WERI-Rb-1 (cell line): ENCODE results near the gene OPRD1.
"Not testable (repeated sequence)": the region's sequence is repeated elsewhere in the genome, so short reads cannot be mapped to it uniquely, and the experiment has no call there.

ENCODE experiments used
- DNase-seq: peaks from one replicate; pipeline ENCODE4 v3.0.0-alpha.2; 2020
- H3K27ac ChIP-seq: fragments of 250-450 bp; sonication (Bioruptor Pico); 2 replicates; pipeline ENCODE4 v1.5.1; 2020; ENCODE audit warnings: mild to moderate bottlenecking, moderate library complexity
- H3K27me3 ChIP-seq: fragments of 250-450 bp; sonication (Bioruptor Pico); 2 replicates; pipeline ENCODE4 v1.5.1; 2021; ENCODE audit warnings: mild to moderate bottlenecking, low read depth, moderate library complexity; ENCODE audit not compliant: insufficient read depth, severe bottlenecking
- H3K36me3 ChIP-seq: fragments of 250-450 bp; sonication (Bioruptor Pico); 2 replicates; pipeline ENCODE4 v1.5.1; 2020; ENCODE audit warnings: mild to moderate bottlenecking, moderate library complexity
- H3K4me3 ChIP-seq: 2 replicates; pipeline ENCODE4 v1.5.1; 2011; ENCODE audit warnings: low read depth, mild to moderate bottlenecking, control low read depth, low read length
- H3K9me3 ChIP-seq: fragments of 250-450 bp; sonication (Bioruptor Pico); 2 replicates; pipeline ENCODE4 v1.5.1; 2021; ENCODE audit warnings: mild to moderate bottlenecking, moderate library complexity; ENCODE audit not compliant: severe bottlenecking
- CTCF ChIP-seq: IDR thresholded peaks from 2 replicates; pipeline ENCODE4 v1.5.1; 2011; ENCODE audit warnings: low read depth, mild to moderate bottlenecking, control low read depth, inconsistent platforms, low read length

OPRD1 gene

GRCh38 chr1:28865997-28866650 is 54.2 kb downstream of the OPRD1 start:
- Histone ChIP-seq H3K27ac (no peak overlapping the region), H3K4me3 (no peak overlapping the region), H3K27me3 (no peaks in the 10 kb centered on the region), H3K36me3 (no peaks in the 10 kb centered on the region), H3K9me3 (no peaks in the 10 kb centered on the region)
- TF ChIP-seq CTCF: no peak
- DNase-seq: no peak

GRCh38 chr1:28867850-28868249 is 55.9 kb downstream of the OPRD1 start:
- no peaks in the 10 kb centered on the region for H3K36me3 ChIP-seq
- no peak overlapping the region for H3K4me3 ChIP-seq
- no peak overlapping the region for H3K27ac ChIP-seq
- TF ChIP-seq CTCF: no peak
- no peaks in the 10 kb centered on the region for H3K9me3 ChIP-seq
- no peak for DNase-seq
- H3K27me3 ChIP-seq: no peaks in the 10 kb centered on the region

GRCh38 chr1:28869952-28870351 is 58.0 kb downstream of the OPRD1 start:
- no peak overlapping the region for H3K4me3 ChIP-seq
- no peaks in the 10 kb centered on the region for H3K27me3 ChIP-seq
- DNase-seq: no peak
- H3K36me3 ChIP-seq: no peaks in the 10 kb centered on the region
- no peak for TF ChIP-seq CTCF
- H3K27ac ChIP-seq: no peak overlapping the region
- no peaks in the 10 kb centered on the region for H3K9me3 ChIP-seq

GRCh38 chr1:28871631-28872401 is 59.8 kb downstream of the OPRD1 start:
- no peak for DNase-seq
- no peak overlapping the region for H3K4me3 ChIP-seq
- TF ChIP-seq CTCF: no peak

GRCh38 chr1:28875134-28875533 is 63.2 kb downstream of the OPRD1 start:
- not testable (repeated sequence) for H3K4me3 ChIP-seq, H3K27me3 ChIP-seq, H3K9me3 ChIP-seq, H3K36me3 ChIP-seq, DNase-seq, H3K27ac ChIP-seq

More at GRCh38 chr1:28871631-28872401, 59.8 kb downstream of the OPRD1 start:
- no peaks in the 10 kb centered on the region for H3K27me3 ChIP-seq
- no peaks in the 10 kb centered on the region for H3K36me3 ChIP-seq
- H3K27ac ChIP-seq: no peak overlapping the region
- H3K9me3 ChIP-seq: no peaks in the 10 kb centered on the region

GRCh38 chr1:28877132-28877781 is 65.3 kb downstream of the OPRD1 start:
- TF ChIP-seq CTCF: peak; percentile 90
- peak; percentile 72 for DNase-seq
- Histone ChIP-seq H3K27ac (no peak overlapping the region), H3K9me3 (no peaks in the 10 kb centered on the region), H3K27me3 (no peaks in the 10 kb centered on the region), H3K36me3 (no peaks in the 10 kb centered on the region), H3K4me3 (no peak overlapping the region)
